LoVo (cell line): ENCODE measurements around the gene CADPS.

Source experiments
- DNase-seq: peaks from one replicate; pipeline ENCODE4 v3.0.0-alpha.2; 2016; ENCODE audit warnings: low spot score

The CADPS gene

DNA sequence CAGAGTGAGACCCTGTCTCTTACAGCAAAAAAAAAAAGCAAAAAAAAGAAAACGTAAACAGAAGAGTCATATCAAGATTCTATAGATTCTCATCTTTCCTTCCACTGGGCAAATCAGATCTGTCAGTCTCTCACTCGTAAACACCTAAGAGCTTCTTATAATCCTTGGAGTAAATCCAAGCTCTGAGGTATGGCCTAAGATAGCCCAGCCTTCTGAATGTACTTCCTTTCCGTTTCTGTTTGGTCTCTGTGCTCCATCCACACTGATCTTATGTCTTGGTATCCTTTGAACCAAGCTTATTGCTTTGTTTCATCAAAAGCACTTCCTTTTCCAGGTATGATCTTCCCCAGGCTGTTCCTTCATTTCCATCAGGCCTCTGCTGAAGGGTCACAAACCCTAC, 137.8 kb downstream of the CADPS start:
- DNase-seq, result no peak

GRCh38 chr3:62735510-62735909, 139.7 kb downstream of the CADPS start:
- no peak for DNase-seq

- DNase-seq, result no peak
Measured at GRCh38 chr3:62732183-62732904, 142.9 kb downstream of the CADPS start.

- DNase-seq, result no peak
Measured at GRCh38 chr3:62727981-62728380, 147.2 kb downstream of the CADPS start.

- no peak for DNase-seq
Measured at GRCh38 chr3:62727536-62727935, 147.7 kb downstream of the CADPS start.

DNA sequence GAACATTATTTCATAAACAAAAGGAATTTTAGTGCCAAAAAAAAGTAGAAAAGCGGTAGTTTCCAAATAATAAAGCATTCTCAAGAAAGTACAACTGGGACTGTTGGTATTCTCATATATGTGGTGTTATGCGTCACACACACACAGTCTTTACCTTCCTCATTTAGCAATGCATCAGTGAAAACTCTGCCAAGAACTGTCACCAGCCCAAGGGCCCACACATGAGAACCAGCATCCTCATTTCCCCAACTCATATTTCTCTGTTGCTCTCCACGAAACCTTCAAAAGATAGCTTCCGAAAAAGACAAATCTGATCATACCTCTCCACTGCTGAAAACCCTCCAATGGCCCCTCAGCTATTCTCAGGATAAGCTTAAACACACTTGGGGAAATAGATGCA, 150.7 kb downstream of the CADPS start:
- DNase-seq, result no peak

GRCh38 chr3:62723914-62724217, 151.3 kb downstream of the CADPS start:
- no peak for DNase-seq

DNA sequence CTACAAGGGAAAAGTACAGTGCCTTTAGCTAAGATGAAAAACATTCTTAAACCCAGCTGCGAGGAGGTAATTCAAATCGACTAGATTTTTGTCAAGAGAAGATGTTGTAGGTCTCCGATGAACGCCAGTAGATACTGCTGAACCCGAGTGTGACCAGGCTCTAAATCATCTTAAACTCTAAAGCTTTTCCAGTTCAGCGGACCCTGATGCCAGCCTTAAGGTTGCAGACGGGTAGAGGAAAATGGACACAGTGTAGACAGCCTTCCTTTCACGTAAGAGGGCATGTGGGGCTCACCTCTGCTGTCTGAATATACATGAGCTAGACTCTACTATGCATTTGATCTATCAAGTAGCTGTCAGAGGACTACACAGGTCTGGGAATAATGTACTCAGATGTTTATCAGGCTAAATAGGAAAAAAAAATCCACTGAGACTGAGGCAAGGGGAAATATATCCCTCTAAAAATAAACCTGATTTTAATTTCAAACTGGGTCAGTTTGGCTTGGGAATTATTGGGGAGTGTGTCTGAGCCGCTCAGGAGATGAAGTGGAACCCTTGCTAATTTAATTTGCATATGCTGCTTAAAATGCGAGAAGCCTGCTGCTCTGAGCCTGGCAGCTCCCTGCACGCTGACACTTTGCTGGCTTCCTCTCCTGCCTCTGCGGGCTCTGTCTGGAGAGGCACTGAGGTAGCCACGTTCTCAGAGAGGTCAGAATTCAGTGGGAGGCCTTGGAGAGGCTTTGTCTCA, 151.9 kb downstream of the CADPS start:
- DNase-seq, result no peak

DNA sequence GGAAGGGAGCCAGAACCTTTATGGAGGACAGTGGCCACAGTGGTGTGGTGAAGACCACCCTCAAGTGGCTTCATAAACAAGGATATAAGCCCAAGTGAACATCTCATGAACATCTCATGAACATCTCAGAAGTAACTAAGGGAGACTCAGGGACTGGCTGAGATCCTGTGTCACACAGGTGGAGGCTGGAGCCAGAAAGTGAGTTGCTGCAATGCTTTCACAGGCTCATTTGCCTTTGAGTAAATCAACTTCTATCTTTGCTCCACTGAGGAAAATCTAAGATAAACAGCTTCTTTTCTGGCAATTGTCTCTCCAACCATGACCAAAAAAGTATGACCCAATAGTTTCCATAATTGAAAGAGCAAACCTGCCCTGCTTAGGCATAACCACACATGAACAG, 152.9 kb downstream of the CADPS start:
- no peak for DNase-seq

DNA sequence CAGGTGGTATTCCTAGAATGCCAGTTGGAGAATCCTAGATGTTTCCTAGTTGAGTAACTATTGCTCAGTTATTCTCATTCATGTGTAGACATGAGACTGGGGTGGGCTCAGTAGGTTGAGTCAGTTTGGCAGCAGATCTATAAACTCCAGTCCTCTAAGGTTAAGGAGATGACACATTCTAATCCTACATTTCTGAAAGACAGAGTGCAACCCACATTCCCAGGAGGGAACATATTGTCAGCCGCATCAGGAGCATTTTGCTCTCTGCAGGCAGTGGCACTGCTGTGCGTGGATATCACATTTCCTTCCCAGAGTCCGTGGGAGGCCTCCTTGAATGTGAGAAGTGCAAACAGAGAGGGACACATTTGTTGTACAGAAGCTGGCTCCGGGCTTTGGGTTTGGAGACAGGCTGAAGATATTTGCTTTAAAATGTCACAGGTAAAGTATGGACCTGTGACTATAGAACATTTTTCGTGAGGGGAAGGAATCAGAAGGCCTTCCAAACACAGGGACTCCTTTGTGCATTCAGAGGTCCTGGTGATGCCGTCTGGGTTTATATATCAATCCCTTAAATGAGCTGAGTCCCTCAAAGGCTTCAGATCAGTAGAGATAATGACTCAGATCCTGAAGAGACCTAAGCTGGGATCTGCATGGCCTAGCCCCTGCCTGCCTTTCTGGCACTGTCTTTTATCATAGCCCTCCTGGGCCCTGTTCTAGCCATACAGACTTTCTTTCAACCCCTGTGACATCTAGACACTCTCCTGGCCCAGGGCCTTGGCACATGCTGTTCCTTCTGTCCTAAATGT, 156.5 kb downstream of the CADPS start:
- DNase-seq, result no peak

GRCh38 chr3:62718011-62718410, 157.2 kb downstream of the CADPS start:
- no peak for DNase-seq

- DNase-seq, result no peak
Measured at GRCh38 chr3:62712746-62713145, 162.5 kb downstream of the CADPS start.

- DNase-seq, result no peak
Measured at GRCh38 chr3:62710751-62711150, 164.5 kb downstream of the CADPS start.

DNA sequence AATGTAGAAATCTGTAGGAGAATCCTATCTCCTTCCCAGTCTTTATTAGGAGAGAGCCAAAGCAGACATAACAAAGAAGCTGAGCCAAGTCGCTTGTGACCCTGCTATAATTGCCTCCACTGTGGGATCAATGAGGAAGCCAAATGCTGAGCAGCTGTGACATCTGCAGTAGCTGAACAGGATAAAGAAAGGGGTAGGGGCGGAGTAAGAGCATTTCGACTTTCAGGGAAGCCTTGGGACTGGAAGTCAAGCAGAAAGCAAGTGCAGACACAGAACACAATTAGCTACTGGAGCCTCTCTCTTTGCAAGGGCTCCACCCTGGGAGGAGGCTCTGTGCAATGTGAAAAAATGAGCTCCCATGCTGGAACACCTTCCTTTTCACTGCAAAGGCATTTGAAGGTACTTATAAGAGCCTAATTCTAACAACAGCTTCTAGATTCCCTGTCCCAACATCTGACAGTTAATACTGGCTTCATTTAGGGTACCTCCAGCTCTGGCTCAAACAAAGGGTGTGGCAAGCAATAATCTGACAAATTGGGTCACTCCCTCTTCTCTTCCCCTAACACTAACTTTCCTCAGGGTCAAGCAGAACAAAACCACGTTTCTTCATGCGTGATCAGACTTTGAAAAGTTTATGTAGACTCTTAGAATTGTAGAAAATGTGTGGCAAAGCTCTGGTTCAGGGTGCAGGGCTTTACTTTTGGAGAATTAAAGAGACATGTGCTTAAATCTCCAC, 166.4 kb downstream of the CADPS start:
- DNase-seq, result no peak

- DNase-seq, result no peak
Measured at GRCh38 chr3:62705721-62706120, 169.5 kb downstream of the CADPS start.

DNA sequence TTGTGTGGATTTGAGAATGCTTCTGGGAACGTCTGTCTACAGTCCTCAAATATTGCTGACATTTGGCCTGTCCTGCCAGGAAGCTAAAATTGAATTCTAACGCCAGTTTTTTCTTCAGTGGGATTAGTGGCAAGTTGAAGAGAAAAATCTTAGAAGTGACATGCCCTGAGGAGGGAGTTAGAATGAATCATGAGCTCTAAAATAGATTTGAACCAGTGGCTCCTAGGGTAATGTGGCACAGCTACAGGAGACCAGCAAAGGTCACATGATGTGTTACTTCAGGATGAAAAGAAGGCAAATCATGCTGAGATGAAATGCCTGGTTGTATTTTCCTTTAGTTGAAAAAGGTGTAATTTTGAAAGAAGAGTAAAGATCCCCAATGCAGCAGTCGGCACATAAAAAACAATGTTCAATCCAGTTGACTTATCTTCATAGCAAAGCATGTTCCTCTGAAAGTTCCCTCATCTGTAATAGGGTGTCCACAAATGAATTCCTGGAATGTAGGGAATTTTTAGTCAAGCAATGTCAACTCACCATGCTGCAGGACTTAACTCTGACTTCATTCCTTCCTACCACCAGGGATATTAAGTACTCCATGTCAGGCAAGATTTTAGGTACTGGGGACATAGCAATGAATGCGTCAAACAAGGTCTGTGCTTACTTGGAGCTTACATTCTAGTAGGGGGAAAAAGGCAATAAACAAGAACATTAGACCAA, 171.6 kb downstream of the CADPS start:
- no peak for DNase-seq

GRCh38 chr3:62700357-62700756, 174.9 kb downstream of the CADPS start:
- no peak for DNase-seq

DNA sequence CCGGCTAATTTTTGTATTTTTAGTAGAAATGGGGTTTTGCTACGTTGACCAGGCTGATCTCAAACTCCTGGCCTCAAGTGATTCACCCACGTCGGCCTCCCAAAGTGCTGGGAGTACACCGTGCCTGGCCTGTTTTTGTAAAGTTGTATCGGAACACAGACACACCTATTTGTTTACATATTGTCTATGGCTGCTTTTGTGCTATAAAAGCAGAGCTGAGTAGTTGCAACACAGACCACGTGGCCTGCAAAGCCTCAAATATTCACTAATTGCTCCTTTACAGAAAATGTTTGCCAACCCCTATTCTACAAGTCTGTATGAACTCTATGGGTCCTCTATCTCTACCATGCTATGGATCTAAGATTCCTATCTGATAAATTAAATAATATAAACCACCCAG, 175.5 kb downstream of the CADPS start:
- DNase-seq, result no peak

- DNase-seq, result no peak
Measured at GRCh38 chr3:62696011-62696410, 179.2 kb downstream of the CADPS start.

GRCh38 chr3:62688812-62689211, 186.4 kb downstream of the CADPS start:
- DNase-seq, result no peak

- no peak for DNase-seq
Measured at GRCh38 chr3:62688050-62688449, 187.2 kb downstream of the CADPS start.
